CD4-positive, alpha-beta T cell treated with Interferon alpha-2 for 1 hour (primary cell): Measurements from ENCODE around the gene EVC.
"Not testable (repeated sequence)": the region's sequence is repeated elsewhere in the genome, so short reads cannot be mapped to it uniquely, and the experiment has no call there.

Source experiments
- DNase-seq, 2 donors: peaks; one replicate each; pipeline ENCODE4 v3.0.0-alpha.2; 2020 to 2022

Gene EVC

DNA sequence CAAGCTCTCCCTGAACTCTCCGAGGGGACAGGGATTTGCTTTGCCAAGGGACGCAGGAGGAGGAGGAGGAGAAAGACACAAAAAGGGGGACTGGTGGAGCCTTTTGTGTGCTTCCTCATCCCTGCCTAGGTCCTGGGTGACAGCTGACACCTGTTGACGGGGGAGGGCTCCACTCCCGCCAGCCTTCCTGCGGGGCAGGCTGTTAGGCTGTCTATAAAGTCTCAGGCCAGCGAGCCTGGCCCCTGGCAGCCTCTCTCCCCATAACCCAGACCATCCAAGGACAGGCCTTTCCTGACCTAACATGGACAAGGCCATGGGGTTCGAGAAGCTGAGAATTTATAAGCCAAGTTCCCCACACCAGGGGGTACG is 1.8 kb upstream of the EVC start:
- DNase-seq = no peak

DNA sequence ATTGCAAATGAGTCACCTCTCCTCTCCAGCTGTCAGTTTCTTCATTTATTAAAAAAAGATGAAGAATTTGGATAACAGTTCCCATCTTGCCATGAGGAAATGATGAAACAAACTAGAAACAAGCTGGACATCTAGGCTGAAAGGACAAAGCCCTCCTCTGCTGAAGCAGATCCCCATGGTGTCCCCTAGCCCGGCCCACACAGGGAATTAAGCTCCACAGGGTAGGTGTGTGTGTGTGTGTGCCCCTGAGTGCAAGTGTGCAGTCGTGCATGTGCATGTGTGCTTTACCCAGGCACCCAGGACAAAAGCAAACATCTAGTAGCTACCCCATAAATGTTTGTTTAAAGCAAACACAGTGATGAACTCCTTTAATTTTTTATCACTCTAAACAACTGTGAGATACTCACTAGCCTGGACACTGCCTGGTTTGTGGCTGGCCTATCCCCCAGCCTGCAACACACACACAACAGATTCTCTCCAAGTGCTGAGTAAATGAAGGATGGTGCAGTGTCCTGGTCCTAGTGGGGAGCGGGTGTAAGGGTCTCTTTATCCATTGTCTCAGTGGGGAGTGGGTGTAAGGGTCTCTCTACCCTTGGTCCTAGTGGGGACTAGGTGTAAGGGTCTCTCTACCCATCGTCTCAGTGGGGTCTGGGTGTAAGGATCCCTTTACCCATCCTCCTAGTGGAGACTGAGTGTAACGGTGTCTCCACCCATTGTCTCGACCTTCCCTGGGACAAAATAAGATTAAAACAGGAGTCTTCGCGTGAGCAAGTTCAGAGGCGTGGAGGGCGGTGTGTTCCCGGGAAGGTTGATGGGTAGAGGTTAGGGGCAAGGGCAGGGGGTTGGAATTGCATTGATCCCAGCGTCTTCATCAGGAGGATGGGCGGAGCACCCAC is 688 bp upstream of the EVC start:
- DNase-seq = no peak

DNA sequence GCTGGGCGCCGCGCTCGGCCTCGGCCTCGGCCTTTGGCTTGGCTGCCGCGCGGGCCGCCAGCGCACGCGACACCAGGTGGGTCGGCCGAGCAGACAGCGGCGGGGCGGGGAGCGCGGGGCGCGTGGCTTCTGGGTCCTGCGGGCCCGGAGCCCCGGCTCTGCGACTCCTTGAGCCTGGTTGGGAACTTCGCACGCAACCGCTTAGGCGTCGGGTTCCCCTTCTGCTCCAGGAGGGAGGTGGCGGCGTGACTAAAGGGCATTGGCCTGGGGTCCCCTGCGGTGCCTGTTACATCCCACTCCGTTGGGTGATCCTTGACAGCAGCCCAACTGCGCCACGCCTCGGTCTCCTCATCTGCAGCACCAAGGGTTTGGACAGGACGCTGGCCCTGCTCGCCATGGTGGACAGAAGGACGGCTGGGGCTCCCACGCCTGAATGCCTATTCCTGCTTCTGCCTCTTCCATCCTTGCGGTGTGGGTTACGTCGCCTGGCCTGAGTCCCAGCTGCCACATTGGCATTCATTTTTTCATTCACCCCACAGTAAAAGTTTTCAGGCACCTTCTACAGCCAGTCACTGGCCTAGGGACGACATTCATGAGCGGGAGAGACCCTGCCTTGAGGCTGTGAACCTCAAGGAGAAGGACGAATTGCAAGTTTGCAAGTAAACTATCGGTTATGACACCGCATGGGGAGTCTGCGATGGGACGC is 631 bp downstream of the EVC start:
- DNase-seq = no peak

DNA sequence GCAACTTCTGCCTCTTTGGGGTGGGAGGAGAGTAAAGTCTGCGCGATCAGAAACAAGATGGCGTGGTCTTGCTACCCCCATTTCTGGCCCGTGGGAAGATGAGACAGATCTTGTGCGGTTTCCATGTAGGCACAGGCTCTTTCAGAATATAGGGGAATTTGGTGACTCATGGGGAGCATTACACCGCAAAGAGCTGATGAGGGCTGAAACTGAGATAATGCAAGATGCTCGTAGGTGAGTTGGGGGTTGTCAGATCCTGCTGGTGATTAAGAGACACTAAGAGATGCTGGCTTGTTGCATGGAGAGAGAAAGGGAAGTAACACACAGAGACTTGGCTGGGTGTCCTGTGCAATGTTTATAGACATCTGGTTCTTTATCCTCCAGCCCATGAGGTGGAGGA is 1.5 kb downstream of the EVC start:
- no peak for DNase-seq

DNA sequence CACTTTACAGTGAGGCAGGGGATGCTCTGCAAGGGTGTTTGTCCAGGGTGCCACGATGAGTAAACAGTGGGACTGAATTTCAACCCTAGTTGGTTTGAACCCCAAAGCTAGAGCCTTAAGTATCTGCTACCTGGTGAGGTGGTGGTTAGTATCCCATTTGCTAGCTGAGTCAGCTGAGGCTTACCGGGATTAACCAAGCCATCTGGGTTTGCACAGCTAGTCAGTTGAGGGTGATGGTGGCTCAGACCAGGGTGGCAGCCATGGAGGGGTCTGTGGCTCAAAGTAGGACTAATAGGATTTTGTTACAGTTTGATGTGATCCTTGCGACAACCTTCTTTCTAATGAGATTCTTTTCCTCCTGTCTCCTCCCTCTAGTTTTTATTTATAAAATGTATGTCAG is 1.9 kb downstream of the EVC start:
- no peak for DNase-seq

DNA sequence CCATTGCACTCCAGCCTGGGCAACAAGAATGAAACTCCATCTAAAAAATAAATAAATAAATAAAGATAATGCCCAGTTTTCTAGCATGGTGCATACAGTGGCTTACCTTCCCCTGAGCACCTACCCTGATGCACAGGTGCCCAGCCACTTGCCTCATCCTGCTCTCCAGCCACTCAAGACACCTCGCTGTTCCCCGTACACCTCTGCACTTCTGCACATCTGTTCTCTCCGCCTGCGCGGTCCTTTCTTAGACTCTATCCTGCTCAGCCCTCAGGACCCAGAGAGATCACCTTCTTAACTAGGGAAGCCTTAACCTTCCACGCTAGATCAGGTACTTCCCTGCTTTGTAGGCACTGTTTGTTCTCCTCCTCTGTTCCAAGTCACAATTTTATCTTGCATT is 2.9 kb downstream of the EVC start:
- no peak for DNase-seq

DNA sequence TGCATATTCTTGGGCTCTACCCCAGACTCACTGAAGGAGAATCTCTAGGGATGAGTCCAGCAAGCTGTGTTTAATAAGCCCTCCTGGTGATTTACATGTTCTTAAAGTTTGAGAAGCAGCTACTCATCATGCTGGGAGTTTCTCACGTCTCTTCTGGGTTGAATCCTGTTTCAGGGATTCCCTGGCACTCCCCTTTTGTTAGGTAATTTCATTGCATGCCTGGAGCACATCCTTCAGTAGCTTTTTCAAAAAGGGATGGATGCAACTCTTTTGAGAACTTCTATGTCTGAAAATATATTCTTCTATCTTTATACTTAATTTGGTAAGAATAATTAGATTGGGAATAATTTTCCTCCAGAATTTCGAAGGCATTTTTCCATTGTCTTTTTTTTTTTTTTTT is 4.4 kb downstream of the EVC start:
- DNase-seq = no peak

DNA sequence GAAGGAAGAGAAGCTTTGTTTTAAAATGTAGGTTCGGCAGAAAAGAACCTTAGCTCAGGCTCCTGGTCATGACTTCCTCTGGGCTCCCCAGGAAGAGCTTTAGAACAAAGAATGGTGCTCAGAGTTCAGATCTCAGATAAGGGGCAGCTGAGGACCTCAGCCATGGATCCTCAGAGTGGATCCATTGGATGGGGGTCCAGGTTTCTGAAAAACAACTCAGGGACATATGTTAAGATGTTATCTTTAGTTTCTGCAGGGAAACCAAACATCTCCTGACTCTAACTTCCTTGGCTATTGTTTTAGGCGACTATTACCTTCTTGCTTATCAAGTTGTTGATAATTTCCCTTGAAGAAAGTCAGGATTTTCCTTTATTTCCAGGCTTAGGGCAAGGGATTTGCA is 5.4 kb downstream of the EVC start:
- DNase-seq = no peak

DNA sequence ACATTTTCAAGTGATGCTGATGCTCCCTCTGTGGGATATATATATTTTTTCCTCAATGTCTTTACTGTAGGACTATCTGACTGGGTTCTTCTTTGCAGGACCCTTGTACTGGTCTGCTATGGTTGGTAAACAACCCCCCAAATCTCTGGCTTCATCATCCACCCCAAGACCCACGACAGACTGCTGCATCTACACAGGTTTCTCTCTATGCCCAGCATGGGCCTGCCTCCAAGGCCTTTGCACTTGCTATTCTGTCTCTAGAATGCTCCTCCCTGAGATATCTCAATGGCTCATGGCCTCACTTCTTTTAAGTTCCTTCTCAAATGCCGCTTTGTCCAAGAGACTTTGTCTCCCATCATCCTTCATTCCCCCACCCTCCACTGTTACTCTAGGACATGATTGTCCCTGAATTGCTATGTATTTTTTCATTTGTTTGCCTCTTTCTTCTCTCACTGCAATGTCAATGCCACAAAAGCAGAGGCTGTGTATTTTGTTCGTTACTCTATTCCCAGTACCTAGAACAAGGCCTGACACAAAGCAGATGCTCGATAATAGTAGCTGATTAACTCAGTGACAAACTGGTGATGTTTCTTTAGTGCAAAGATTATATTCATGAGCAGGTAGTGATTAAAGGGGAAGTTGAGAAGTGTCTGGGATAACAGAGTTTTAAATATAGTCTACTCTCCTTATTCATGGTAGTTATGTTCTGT is 6.6 kb downstream of the EVC start:
- DNase-seq = no peak

DNA sequence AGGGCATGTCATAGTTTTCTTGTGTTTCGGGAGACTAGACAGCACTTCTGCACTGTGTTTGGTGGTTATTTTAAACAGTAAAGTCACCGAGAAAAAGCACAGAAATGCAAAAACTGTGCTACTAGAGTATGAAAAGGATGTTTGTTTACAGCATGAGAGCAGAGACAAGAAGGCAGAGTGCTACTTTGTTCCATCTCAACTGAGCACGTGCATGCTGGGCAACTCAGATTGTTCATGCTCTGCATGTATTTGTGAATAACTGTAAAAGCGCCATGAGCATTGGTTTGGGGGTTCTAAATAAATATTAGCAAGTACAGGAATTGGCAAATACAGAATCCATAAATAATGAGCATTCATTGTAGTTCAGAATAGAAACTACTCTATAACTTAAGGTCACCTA is 7.4 kb downstream of the EVC start:
- no peak for DNase-seq

DNA sequence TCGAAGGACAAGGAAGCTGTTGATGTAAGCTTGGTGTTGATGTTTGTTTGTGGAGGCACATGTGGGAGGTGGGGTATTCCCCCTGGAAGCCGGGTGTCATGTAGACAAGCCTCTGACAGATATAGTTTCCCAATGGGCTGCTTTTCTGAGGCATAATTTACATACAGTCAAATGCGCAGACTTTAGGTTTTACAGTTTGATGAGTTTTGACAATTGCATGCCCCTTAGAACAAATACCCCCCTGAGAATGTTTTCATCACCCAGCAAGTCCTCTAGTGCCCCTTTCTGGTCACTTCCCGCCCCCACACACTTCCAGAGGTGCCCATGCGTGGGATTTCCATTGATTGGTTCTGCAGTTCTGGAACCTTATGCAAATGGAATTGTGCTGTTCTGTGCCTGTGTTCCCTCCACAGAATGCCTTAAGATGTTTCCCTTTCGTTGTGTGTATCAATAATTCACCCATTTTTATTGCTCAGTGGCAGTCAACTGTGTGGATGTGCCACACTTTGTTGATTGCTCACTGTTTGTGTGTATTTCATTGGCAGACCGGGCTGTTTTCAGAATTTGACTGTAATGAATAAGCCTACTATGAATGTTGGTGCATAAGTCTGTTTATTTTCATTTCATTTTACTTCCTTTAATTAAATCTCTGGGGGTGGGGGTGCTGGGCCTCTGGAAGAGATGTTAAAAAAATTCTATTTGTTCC is 8.5 kb downstream of the EVC start:
- no peak for DNase-seq

DNA sequence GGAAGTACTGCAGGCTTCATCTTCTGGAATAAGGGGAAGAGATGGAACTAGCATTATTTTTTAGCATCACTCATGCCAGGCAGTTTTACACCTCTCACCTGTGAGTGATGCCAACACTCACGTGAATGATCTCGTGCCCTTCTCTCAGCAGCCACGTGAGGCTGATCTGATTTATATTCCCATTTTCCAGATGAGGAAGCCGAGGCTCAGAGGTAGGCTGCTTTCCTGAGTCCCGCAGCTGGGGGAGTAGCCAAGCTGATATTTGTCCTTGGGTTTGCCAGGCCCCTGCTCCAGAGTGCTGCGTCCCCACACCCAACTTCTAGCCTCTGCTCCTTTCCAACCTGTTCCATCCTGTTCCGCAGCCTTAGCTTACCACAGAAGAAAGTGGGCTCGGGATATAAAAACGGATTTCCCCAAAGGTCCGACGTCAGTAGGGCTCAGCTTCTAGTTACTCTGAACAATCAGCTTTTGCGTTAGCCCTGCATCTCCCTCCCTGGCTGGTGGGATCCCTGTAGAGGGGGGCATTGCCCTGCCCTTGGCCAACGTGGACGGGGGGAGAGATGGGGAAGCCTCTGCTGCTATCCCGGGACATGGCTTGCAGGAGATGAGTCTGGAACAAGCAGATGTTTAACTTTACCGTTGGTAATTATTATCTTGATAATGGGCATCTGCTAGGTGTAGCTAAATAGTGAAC is 9.3 kb downstream of the EVC start:
- no peak for DNase-seq

DNA sequence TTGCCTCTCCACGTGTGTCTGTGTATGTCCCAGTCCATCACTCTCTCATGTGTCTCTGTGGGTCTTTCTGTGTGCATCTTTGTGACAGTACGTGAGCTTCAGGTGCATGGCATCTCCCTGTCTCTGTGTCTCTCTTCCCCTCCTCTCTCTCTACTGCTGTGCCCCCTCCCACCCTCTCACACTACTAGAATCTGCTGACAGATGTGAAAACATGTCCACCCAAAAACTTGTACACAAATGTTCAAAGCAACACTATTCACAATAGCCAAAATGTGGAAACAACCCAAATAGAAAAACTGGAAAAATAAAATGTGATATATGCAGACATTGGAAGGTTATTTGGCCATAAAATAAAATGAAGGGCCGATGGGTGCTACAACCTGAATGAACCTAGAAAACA is 10.0 kb downstream of the EVC start:
- DNase-seq = no peak

DNA sequence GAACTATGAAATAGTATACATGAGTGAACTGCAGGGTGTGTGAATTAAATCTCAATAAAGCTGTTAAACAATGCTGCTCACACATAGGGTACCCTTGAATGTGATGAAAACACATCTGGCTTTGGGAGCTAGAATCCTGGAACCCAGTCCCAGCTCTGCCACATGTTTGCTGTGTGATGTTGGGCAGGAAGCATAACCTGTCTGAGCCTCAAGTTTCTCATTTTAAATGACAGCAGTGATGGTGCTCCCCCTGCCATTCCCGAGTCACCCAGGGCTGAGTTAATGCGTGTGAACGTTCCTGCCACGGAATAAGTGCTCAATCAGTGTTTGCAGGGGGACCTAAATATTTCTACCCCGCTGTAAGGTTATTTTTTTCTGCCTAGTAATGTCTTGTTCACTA is 10.9 kb downstream of the EVC start:
- DNase-seq = no peak

DNA sequence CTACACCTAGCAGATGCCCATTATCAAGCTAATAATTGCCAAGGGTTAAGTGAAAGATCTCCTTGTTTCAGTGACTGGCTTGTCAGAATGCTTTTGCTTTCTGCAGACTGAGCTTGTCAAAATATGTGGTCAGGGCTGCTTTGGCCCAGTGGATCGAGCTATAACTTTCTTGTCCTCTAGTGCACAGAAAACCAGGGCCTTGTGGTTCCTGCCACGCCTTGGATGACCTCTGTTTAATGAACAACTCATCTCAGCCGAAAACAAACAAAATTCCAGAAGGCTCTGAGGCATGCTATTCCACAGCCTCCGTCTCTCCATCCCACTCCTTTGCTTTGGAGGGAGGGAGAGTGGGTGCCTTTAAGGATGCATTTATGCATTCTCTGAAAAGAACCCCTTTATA is 11.3 kb downstream of the EVC start:
- DNase-seq = no peak

DNA sequence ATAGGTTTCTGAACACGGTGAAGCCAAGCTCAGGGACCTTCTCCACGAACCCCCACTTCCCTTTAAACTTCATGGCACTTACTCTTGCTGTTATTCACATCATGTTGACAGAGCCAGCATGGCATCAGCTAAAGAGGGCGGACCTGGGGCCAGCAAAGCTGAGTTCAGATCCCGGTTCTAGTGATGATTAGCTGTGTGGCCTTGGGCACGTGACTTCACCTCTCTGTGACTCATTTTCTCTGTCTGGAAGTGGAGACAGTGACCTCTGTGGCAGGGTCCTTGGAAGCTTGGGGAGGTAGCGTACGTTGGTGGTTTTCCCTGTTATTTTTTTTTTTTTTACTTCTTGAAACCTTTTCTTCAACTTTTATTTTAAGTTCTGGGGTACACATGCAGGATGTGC is 13.4 kb downstream of the EVC start:
- DNase-seq = no peak

DNA sequence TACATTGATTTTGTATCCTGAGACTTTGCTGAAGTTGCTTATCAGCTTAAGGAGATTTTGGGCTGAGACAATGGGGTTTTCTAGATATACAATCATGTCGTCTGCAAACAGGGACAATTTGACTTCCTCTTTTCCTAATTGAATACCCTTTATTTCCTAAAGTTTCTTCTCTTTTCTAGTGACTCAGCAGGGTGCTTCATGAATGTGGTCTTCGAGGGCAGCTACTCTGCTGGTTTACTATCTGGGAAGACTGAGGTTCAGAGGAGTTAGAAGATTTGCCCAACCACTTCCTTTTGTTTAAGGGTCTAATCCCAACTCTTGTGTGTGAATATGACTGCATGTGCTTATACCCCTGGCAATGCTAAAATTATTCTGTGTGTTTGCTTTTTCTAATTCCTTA is 17.4 kb downstream of the EVC start:
- DNase-seq = not testable (repeated sequence)

DNA sequence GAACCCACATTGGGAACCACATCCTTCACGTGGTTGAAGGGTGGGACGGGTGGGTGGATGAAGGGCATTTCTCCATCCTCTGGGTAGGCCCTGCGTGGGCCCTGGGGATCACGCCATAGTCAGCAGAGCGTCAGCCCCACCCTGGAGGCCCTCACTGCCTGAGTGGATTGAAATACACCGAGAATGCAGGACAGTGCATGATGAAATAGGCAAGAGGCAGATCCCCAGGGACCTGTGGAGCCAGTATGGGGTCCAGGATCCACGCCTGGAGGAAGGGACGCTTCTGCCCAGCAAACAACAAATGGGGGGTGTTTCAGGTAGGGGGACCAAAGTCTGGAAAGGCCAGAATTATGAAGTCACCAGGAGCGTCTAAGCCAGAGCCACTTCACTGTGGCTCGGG is 19.4 kb downstream of the EVC start:
- no peak for DNase-seq

DNA sequence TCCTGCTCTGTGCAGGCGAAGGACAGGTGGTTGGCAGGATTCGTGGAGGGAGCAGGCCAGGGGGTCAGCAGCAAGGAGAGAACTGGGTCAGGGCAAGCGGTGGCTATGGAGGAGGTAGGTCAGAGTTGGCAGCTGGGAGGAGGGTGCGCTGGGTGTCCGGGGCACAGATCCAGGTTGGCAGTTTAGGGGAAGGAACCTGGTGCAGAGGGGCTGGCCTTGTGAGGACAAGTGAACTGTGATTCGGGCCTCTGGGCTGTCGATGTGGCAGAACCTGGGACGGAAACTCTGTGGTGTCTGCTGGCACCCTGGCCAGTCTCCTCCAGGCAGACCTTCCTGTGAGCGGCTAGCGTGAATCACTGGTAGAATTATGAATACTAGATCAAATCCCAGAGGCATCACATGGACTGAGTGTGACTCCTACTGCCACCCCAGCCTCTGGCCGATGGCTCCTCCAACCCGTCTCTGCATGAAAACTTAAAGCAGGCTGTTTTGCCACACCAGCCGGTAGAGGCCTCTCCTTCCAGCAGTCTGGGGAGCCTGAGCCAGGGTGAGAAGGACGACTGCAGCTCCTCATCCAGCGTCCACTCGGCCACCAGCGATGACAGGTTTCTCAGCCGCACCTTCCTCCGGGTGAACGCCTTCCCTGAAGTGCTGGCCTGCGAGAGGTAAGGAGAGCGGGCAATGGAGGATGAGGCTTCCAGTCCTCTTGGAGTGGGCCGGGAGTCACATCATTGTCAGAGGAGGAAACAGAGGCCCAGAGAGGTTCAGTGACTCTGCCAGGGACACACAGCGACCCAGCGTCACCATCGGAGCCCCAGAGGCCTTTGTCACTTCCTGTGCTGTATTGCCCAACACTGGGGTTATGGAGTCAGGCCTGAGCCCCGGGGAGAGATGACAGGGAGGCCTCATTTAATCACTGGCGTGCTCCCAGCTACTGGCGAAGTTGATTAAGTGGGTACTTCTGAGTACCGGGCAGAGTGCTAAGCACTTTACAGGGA is 20.3 kb downstream of the EVC start:
- no peak for DNase-seq

DNA sequence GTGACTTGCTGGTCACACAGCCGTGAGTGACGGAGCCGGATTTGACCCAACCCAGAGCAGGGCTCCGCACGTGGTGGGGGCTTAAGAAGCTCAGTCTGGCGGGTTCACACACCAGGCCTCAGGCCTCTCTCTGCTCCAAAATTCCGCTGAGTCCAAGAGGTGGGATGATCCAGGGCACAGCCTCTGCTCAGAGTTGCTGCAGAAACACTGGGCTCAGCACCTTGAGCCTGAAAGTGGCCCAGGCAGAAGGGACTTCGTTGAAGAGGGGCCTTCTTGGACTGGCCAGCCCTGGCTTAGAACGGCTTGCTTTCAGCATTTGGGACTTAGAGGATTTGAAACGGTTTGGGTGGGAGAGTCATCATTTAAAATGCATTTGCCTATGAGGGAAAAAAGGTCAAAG is 21.2 kb downstream of the EVC start:
- DNase-seq = no peak

DNA sequence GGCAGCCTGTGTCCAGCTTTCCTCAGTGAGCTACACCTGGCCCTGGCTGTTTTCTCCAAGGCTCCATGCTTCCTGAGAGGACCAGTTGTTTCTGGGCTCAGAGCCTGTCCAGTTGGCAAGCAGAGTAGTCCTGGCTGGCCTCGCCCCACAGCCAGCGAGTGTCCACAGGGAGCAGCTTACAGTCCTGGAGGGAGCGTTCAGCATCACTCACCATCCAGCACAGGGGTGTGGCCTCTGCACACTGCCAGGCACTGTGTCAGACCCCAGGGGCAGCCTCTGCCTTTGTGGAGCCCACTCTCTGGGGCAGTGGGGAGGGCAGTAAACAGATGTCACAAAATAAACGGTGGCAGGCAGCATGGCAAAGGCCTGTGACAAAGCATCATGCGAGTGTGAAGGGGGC is 23.9 kb downstream of the EVC start:
- DNase-seq = no peak
